GM18858 (cell line): ENCODE results near the gene TPK1.
"Not testable (repeated sequence)": the region's sequence is repeated elsewhere in the genome, so short reads cannot be mapped to it uniquely, and the experiment has no call there.

Experiments used
- ATAC-seq: cut with Tn5 transposase; IDR thresholded peaks from one replicate; pipeline ENCODE4 v1.9.1; 2021; ENCODE audit not compliant: unreplicated experiment

The TPK1 gene

DNA sequence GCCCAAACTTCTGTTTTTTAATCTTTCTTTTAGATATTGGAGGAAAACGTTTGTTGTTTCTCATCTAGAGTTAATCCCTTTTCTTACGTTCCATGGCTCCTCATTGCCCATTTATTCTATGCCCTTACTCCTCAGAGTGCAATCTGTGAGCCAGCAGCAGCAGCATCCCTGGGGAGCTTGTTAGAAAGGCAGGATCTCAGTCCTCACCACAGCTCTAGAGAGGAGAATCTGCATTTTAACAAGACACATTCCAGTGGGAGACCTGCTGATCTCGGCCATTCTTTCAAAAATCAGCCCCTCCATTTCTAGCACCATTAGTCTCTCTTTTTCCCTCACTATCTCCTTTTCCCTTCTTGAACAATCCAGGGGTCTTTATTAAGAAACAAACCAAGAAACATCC lies 348.0 kb downstream of the TPK1 start:
- ATAC-seq = no peak

DNA sequence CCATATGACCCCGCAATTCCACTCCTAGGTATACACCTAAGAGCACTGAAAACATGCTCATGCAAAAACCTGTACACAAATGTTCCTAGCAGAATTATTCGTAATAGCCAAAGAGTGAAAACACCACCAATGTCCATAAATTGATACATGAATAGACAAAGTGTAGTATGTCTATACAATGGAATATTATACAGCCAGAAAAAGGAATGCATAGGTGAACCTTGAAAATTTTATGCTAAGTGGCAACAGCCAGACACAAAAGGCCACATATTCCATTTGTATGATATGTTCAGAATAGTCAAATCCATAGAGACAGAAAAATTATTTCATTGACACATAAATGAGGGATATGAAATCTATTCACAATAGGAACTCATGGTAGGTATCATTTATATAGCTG lies 351.4 kb downstream of the TPK1 start:
- no peak for ATAC-seq

DNA sequence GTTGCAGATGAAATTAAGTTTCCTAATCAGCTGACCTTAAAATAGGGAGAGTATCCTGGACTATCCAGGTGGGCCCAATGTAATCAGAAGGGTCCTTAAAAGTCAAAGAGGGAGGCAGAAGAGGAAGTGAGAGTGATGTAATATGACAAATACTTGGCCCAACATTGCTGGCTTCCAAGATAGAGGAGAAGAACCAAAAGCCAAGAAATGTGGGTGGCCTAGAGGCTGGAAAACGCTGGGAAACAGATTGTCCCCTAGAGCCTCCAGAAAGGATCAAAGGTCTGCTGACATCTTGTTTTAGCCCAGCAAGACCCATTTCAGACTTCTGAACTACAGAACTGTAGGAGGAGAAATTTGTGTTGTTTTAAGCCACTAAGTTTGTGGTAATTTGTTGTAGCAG lies 352.7 kb downstream of the TPK1 start:
- ATAC-seq = no peak

GRCh38 chr7:144481833-144482232 lies 354.0 kb downstream of the TPK1 start:
- ATAC-seq = no peak

DNA sequence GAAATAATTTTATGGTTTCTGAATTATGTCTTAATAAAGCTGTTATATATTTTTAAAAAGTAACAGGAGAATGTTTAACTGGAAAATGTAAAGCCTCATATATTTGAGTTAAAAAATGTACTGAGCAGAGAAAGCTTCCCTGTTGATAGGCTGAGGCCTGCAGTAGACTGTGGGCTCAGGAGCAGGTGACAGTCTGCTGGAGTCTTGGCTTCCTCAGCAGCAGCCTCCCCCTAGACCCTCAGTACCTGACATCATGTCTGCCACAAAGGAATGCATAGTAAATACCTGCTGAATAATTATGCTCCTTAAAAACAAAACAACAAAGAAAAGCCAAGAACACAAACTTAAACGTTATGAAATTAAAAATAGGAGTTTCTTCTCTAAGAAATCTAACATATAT lies 358.5 kb downstream of the TPK1 start:
- no peak for ATAC-seq

- ATAC-seq = no peak
These were observed 360.8 kb downstream of the TPK1 start for GRCh38 chr7:144474800-144475615.

GRCh38 chr7:144474363-144474762 lies 361.5 kb downstream of the TPK1 start:
- no peak for ATAC-seq

- ATAC-seq = no peak
These were observed 361.9 kb downstream of the TPK1 start for GRCh38 chr7:144473908-144474307.

DNA sequence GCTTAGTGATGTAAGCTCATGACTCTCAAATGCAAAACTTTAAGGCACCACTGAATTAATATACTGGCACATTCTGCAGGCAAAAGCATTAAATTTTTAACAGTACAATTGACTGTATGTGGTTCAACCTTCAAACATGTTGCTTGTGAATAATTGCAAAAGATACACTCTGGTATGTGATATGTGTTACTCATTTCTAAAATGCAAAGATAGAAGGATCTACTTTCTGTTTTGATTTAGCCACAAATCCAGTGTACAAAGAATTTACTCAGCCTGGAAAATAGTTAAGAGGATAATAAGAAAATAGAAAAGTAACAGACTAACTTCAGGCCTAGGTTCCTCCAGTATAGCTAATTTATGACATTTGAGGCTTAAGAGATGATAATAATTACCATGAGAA lies 365.8 kb downstream of the TPK1 start:
- no peak for ATAC-seq

DNA sequence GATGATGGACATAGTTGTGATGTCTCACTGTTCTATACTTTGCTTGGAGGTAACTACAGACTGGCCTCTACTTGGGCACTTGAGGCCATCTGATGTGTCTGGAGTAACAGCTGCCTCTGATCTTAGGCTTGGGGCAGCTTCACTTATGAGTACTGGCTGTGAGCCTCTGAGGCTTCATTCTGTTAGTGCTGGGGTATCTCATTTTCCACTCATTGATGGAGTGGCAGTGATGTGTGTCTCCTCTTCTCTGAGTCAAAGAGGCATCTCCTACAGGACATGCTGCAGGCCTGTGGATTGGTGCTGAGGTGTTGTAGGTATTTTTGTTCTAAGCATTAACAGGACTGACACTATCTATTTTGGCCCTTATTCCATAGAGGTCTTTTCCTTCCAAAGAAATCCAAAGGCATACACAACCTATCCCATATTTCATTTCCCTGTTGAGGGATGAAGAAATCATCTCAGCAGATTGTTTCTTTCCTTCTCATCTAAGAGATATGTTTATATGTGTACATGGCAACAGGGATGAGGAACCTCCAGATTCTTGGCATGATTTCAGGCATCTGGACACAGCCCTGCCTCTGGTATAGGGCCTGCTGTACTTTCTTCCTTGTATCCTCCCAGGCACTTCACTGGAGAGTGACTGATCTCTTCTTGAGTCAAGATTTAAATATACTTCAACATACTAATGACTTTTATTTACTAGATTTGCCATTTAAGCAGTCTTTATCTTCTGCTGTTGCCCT lies 366.7 kb downstream of the TPK1 start:
- no peak for ATAC-seq

DNA sequence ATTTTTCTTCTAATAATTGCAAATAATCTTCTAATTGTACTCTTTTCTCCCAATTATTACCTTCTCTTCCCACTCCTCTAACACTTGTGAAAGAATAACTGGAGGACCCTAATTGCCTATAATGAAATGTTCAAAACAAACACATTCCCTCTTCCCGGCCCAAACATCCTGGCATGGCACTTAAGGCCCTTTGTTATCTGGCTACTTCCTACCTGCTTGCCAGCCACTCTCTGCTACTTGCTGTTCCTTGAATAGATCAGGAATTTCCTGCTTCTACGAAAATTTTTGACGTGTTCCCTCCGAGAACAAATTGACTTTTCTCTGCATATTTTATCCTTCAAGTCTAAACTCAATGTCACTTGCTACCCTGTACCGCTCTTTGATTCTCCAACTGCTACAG lies 376.2 kb downstream of the TPK1 start:
- ATAC-seq = no peak

GRCh38 chr7:144455040-144455404 lies 380.8 kb downstream of the TPK1 start:
- no peak for ATAC-seq

GRCh38 chr7:144454256-144455039 lies 381.4 kb downstream of the TPK1 start:
- ATAC-seq = no peak

GRCh38 chr7:144452064-144452463 lies 383.8 kb downstream of the TPK1 start:
- peak; percentile 87 for ATAC-seq

DNA sequence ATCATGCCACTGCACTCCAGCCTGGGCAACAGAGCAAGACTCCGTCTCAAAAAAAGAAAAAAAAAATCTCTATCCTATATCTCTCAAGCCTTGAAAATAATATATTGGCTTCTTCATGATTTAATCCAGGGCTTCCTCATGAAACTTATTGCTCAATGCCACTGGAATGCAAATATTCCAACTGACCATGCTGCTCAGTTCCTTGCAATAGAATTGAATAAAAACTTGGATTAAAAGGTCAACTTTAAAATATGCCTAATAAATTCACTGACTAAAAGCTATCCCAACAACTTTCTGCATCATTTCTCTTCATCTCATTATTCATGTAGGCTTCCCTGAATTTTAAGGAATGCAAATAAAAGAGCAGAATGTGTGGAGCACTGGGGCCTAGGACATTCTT lies 390.3 kb downstream of the TPK1 start:
- no peak for ATAC-seq

GRCh38 chr7:144439717-144440205 lies 396.1 kb downstream of the TPK1 start:
- ATAC-seq = no peak

DNA sequence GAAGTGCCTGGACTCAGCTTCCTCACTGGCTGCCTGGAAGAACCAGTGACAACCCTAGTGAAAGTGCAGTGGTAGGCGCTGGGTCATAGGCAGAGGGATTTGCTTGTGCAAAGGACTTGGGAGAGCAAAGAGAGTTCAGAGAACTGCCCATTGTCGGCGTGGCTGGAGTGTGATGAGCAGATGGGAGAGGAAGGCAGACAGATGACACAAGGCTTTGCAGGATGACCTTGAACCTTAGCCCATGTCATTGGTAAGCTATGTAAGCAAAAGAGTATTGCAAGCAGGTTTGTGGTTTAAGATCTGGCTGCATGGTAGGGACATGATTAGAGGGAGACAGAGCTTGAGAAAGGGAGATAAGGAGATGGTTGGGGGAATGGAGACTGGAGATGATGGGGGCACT lies 397.1 kb downstream of the TPK1 start:
- no peak for ATAC-seq

DNA sequence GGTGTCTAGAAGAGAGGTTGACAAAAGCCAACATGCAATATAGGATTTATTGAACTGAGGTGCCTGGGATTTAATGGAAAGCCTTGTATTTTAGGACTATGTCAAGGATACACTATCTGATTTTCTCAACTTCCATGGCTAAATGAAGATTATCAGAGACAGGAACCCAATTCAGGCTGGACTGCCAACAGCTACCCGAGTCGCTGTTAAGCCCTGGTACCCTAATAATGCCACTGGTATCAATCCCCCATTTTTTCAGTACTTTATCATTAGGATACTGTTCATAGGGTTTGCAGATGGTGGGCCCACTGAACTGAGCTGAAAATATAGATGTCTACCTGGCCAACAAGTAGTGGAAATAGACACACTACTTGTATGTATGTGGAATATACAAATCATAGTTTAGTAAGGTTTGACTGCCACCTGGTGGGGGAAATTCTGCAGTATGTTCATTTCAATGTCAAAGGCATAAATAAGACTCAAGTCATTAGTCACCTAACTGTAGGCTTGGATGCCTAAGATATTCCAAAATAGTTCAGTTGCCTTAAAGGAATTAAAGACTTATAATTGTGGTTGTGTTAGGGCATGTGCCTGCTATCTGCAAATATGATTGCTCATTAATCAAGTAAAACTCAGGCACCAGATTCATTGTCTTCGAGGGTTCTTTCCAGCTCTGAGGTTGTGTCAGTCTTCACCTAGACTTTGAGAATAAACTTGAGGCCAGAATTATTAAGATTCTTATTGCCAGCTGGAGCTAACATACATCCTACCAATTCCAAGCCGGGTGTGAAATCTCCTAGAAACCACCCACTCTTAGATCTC lies 398.3 kb downstream of the TPK1 start:
- ATAC-seq = peak; percentile 77

GRCh38 chr7:144436500-144436899 lies 399.4 kb downstream of the TPK1 start:
- ATAC-seq = no peak

- no peak for ATAC-seq
These were observed 407.4 kb downstream of the TPK1 start for GRCh38 chr7:144428431-144428830.

DNA sequence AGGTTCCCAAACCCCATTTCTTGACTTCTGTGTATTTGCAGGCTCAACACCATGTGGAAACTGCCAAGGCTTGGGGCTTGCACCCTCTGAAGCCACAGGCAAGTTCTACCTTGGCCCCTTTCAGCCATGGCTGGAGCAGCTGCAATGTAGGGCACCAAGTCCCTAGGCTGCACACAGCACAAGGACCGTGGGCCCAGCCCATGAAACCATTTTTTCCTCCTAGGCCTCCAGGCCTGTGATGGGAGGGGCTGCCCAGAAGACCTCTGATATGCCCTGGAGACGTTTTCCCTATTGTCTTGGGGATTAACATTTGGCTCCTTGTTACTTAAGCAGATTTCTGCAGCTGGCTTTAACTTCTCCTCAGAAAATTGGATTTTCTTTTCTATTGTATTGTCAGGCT lies 408.3 kb downstream of the TPK1 start:
- not testable (repeated sequence) for ATAC-seq
